HCT116 (cell line): ENCODE data around the gene GLA. TPM values are rescaled to one million over a fixed set of nuclear protein-coding genes. Genes with fewer than 3 reads are reported as not detected.

Experiments used
- ATAC-seq: fragments of 200-7000 bp; cut with Tn5 transposase; 2 replicates; pipeline ENCODE4 v1.9.1; 2020; ENCODE audit warnings: mild to moderate bottlenecking, moderate library complexity
- BruUV-seq: library from RNA; stranded (reverse); fragments of 400-500 nt; replicated peaks from 2 replicates; lab custom pipeline; 2021; lab: Mats Ljungman, UMichigan
- CTCF ChIA-PET: fragments of 300-600 bp; sonication (Branson Sonifier 250); formaldehyde crosslinking; loops from one replicate; lab custom pipeline; 2021; ENCODE audit warnings: antibody characterized with exemption; lab: Charles Lee
- POLR2A ChIA-PET: fragments of 300-600, 350-600 bp; sonication (Branson Sonifier 250); formaldehyde crosslinking; loops from one replicate; lab custom pipeline; 2021; ENCODE audit warnings: antibody characterized with exemption; lab: Charles Lee
- RAD21 ChIA-PET, 2 experiments: fragments of 300-600 bp; sonication (Branson Sonifier 250); formaldehyde crosslinking; loops; one replicate each; lab custom pipeline; 2023; ENCODE audit warnings: low total read pairs in 2 of 2; ENCODE audit not compliant: uncharacterized antibody in 2 of 2, unreplicated experiment in 2 of 2, low non-redundant PET in 1 of 2; lab: Charles Lee
- DNase-seq: peaks from one replicate; pipeline ENCODE4 v3.0.0-alpha.2; 2010; ENCODE audit warnings: low read depth, low spot score
- H2AFZ ChIP-seq: fragments of 200-600 bp; shearing (Covaris generic), sonication (generic); 2 replicates; pipeline ENCODE4 v1.6.1; 2017; ENCODE audit warnings: low read depth, mixed run types, mixed read lengths, antibody characterized with exemption, low read length; ENCODE audit not compliant: poor library complexity, severe bottlenecking
- H3K27ac ChIP-seq: 2 replicates; pipeline ENCODE4 v1.5.1; 2012; ENCODE audit warnings: low read depth, low read length
- H3K27me3 ChIP-seq: fragments of 200-600 bp; sonication (generic); 2 replicates; pipeline ENCODE4 v1.6.1; 2016; ENCODE audit warnings: mixed run types, low read length, mixed read lengths; ENCODE audit not compliant: insufficient read depth
- H3K36me3 ChIP-seq, 2 experiments: fragments of 200-500 bp in 1 of 2; fragments of 200-600 bp in 1 of 2; sonication (Bioruptor generic) in 1 of 2; sonication (generic) in 1 of 2; 2 replicates each; pipeline versions ENCODE4 v1.5.1 to v1.6.1; 2014 to 2016; ENCODE audit warnings: low read length in 2 of 2, inconsistent platforms in 1 of 2, mixed read lengths in 1 of 2, mixed run types in 1 of 2; ENCODE audit not compliant: insufficient read depth in 2 of 2, control insufficient read depth in 1 of 2
- H3K4me1 ChIP-seq, 2 experiments: fragments of 200-600 bp in 1 of 2; sonication (generic) in 1 of 2; 2 replicates each; pipeline versions ENCODE4 v1.5.1 to v1.6.1; 2012 to 2017; ENCODE audit warnings: low read length in 2 of 2, inconsistent platforms in 1 of 2, mild to moderate bottlenecking in 1 of 2, mixed read lengths in 1 of 2, mixed run types in 1 of 2, moderate library complexity in 1 of 2; ENCODE audit not compliant: insufficient read depth in 2 of 2, control insufficient read depth in 1 of 2
- H3K4me2 ChIP-seq: fragments of 200-600 bp; sonication (generic); 2 replicates; pipeline ENCODE4 v1.6.1; 2017; ENCODE audit warnings: mixed run types, low read length, mixed read lengths
- H3K4me3 ChIP-seq, 2 experiments: fragments of 200-600 bp in 1 of 2; sonication (generic) in 1 of 2; replicated peaks in 1 of 2; 2 replicates each; pipeline ENCODE4 v1.5.1; 2011 to 2016; ENCODE audit warnings: low read length in 2 of 2, control low read depth in 1 of 2, low read depth in 1 of 2, mild to moderate bottlenecking in 1 of 2, mixed read lengths in 1 of 2, mixed run types in 1 of 2
- H3K79me2 ChIP-seq: fragments of 200-600 bp; sonication (generic); 2 replicates; pipeline ENCODE4 v1.6.1; 2017; ENCODE audit warnings: mild to moderate bottlenecking, mixed run types, low read length, moderate library complexity, mixed read lengths; ENCODE audit not compliant: insufficient read depth
- H3K9ac ChIP-seq: fragments of 200-600 bp; sonication (generic); 2 replicates; pipeline ENCODE4 v1.6.1; 2016; ENCODE audit warnings: low read length, mixed read lengths
- H3K9me2 ChIP-seq: fragments of 200-600 bp; sonication (generic), shearing (Covaris generic); 2 replicates; pipeline ENCODE4 v1.6.1; 2017; ENCODE audit warnings: mixed run types, mild to moderate bottlenecking, moderate library complexity; ENCODE audit not compliant: insufficient read depth
- H3K9me3 ChIP-seq, 2 experiments: fragments of 200-500 bp in 1 of 2; fragments of 200-600 bp in 1 of 2; sonication (Bioruptor generic) in 1 of 2; sonication (generic) in 1 of 2; 2 replicates each; pipeline ENCODE4 v1.6.1; 2014 to 2017; ENCODE audit warnings: low read length in 2 of 2, mixed read lengths in 2 of 2, inconsistent platforms in 1 of 2, low read depth in 1 of 2, mild to moderate bottlenecking in 1 of 2, mixed run types in 1 of 2, moderate library complexity in 1 of 2; ENCODE audit not compliant: control insufficient read depth in 1 of 2, insufficient read depth in 1 of 2
- H4K20me1 ChIP-seq: fragments of 200-600 bp; sonication (generic), shearing (Covaris generic); 2 replicates; pipeline ENCODE4 v1.6.1; 2017; ENCODE audit warnings: mixed run types, mild to moderate bottlenecking, moderate library complexity; ENCODE audit not compliant: insufficient read depth
- ATF3 ChIP-seq: IDR thresholded peaks from 2 replicates; pipeline ENCODE4 v1.6.1; 2012
- CBX3 ChIP-seq: IDR thresholded peaks from 2 replicates; pipeline ENCODE4 v1.6.1; 2012; ENCODE audit warnings: low read depth
- EGR1 ChIP-seq: IDR thresholded peaks from 2 replicates; pipeline ENCODE4 v1.6.1; 2012; ENCODE audit warnings: low read depth
- FOSL1 ChIP-seq: IDR thresholded peaks from 2 replicates; pipeline ENCODE4 v1.6.1; 2012; ENCODE audit warnings: low read depth
- JUND ChIP-seq: IDR thresholded peaks from 2 replicates; pipeline ENCODE4 v1.6.1; 2012
- MAX ChIP-seq: IDR thresholded peaks from 2 replicates; pipeline ENCODE4 v1.6.1; 2012
- POLR2A ChIP-seq: IDR thresholded peaks from 2 replicates; pipeline ENCODE4 v1.7.0; 2011; ENCODE audit warnings: borderline replicate concordance; ENCODE audit not compliant: insufficient read depth, insufficient read length; ENCODE audit errors: extremely low read depth
- POLR2AphosphoS5 ChIP-seq: IDR thresholded peaks from 2 replicates; pipeline ENCODE4 v1.6.1; 2011; ENCODE audit warnings: mild to moderate bottlenecking, low read depth, low read length, moderate library complexity
- SP1 ChIP-seq: IDR thresholded peaks from 2 replicates; pipeline ENCODE4 v1.6.1; 2012; ENCODE audit warnings: low read depth
- SRF ChIP-seq: IDR thresholded peaks from 2 replicates; pipeline ENCODE4 v1.6.1; 2012; ENCODE audit warnings: low read depth
- TCF7L2 ChIP-seq: IDR thresholded peaks from 2 replicates; pipeline ENCODE4 v1.7.0; 2011; ENCODE audit warnings: borderline replicate concordance, inconsistent platforms; ENCODE audit not compliant: insufficient read depth, insufficient read length; ENCODE audit errors: extremely low read depth
- YY1 ChIP-seq: IDR thresholded peaks from 2 replicates; pipeline ENCODE4 v1.6.1; 2011; ENCODE audit warnings: low read length, low read depth, moderate library complexity, mild to moderate bottlenecking; ENCODE audit not compliant: insufficient replicate concordance; ENCODE audit errors: extremely low read depth
- ZFX ChIP-seq: fragments of 450-650 bp; IDR thresholded peaks from 2 replicates; pipeline ENCODE4 v1.6.1; 2017
- ZNF274 ChIP-seq: fragments of 200-500 bp; sonication (Bioruptor generic); IDR thresholded peaks from 2 replicates; pipeline ENCODE4 v1.6.1; 2014; ENCODE audit warnings: mild to moderate bottlenecking, low read depth, low read length, inconsistent platforms
- intact Hi-C: fragments of 100-400 bp; cut with micrococcal nuclease; formaldehyde crosslinking; loops from 2 replicates; pipeline ENCODE4 v1.10.0; 2022
- total RNA-seq: library from RNA; stranded (reverse); gene quantifications from one replicate; pipeline ENCODE4 v1.2.1, GENCODE V29; 2021; ENCODE audit not compliant: unreplicated experiment
- TF ChIP-seq, protein P1 (sequence below): IDR thresholded peaks from 2 replicates; pipeline ENCODE4 v1.6.1; 2012; ENCODE audit warnings: low read depth

Gene GLA
- total RNA-seq, 1 experiment from 2014 or later: 40.8 TPM

GRCh38 chrX:101386542-101386885, 21.2 kb downstream of the GLA start:
- Histone ChIP-seq H3K27me3 (no peaks in the 10 kb centered on the region), H3K36me3 (peaks cover 0 to under 1% of the 10 kb centered on the region in 2 experiments; a peak in 1 of 4 replicates), H3K4me3 (no peak overlapping the region), H2AFZ (no peak overlapping the region), H3K27ac (no peak overlapping the region), H3K4me1 (peaks cover 0 to 5% of the 10 kb centered on the region in 2 experiments; a peak in 1 of 4 replicates), H3K9me3 (no peaks in the 10 kb centered on the region), H3K9ac (no peak overlapping the region), H3K4me2 (no peak overlapping the region), H4K20me1 (no peaks in the 10 kb centered on the region)
- intact Hi-C loops: no loop called here
- no peak for ATAC-seq
- RAD21 ChIA-PET: no interaction called here
- no TSS peak for BruUV-seq
- POLR2A ChIA-PET: no interaction called here
- CTCF ChIA-PET: no interaction called here
- TF ChIP-seq, protein P1, sequence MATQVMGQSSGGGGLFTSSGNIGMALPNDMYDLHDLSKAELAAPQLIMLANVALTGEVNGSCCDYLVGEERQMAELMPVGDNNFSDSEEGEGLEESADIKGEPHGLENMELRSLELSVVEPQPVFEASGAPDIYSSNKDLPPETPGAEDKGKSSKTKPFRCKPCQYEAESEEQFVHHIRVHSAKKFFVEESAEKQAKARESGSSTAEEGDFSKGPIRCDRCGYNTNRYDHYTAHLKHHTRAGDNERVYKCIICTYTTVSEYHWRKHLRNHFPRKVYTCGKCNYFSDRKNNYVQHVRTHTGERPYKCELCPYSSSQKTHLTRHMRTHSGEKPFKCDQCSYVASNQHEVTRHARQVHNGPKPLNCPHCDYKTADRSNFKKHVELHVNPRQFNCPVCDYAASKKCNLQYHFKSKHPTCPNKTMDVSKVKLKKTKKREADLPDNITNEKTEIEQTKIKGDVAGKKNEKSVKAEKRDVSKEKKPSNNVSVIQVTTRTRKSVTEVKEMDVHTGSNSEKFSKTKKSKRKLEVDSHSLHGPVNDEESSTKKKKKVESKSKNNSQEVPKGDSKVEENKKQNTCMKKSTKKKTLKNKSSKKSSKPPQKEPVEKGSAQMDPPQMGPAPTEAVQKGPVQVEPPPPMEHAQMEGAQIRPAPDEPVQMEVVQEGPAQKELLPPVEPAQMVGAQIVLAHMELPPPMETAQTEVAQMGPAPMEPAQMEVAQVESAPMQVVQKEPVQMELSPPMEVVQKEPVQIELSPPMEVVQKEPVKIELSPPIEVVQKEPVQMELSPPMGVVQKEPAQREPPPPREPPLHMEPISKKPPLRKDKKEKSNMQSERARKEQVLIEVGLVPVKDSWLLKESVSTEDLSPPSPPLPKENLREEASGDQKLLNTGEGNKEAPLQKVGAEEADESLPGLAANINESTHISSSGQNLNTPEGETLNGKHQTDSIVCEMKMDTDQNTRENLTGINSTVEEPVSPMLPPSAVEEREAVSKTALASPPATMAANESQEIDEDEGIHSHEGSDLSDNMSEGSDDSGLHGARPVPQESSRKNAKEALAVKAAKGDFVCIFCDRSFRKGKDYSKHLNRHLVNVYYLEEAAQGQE: no peak
- TF ChIP-seq POLR2AphosphoS5: no peak
- no peak for TF ChIP-seq SP1
- TF ChIP-seq ZFX: no peak
- TF ChIP-seq MAX: no peak
- no peak for TF ChIP-seq CBX3
- TF ChIP-seq EGR1: no peak
- no peak for TF ChIP-seq JUND
- no peak for TF ChIP-seq SRF
- TF ChIP-seq POLR2A: no peak
- TF ChIP-seq ATF3: no peak
- no peak for TF ChIP-seq TCF7L2
- TF ChIP-seq ZNF274: no peak
- no peak for TF ChIP-seq YY1
- TF ChIP-seq FOSL1: no peak
- TF ChIP-seq, all 23 proteins: peak for 0
- DNase-seq: no peak
- no peaks in the 10 kb centered on the region for H3K9me2 ChIP-seq
- H3K79me2 ChIP-seq: peaks cover 7% of the 10 kb centered on the region
